GM21825 (cell line): ENCODE measurements around the gene SLC22A3.
"Not testable (repeated sequence)": the region's sequence is repeated elsewhere in the genome, so short reads cannot be mapped to it uniquely, and the experiment has no call there.

Experiments
- ATAC-seq: cut with Tn5 transposase; IDR thresholded peaks from one replicate; pipeline ENCODE4 v1.9.1; 2021; ENCODE audit warnings: mild to moderate bottlenecking, moderate library complexity; ENCODE audit not compliant: unreplicated experiment

SLC22A3 gene

GRCh38 chr6:160348223-160349019 is at the start of gene SLC22A3:
TSS of gene SLC22A3 (plus strand) at chr6:160348378. CDS start at chr6:160348420, 42 bp downstream.
- no peak for ATAC-seq

GRCh38 chr6:160299559-160299958 is 48.6 kb upstream of the SLC22A3 start:
- ATAC-seq: no peak

GRCh38 chr6:160300076-160300695 is 48.0 kb upstream of the SLC22A3 start:
- no peak for ATAC-seq

GRCh38 chr6:160301339-160301738 is 46.8 kb upstream of the SLC22A3 start:
- no peak for ATAC-seq

- not testable (repeated sequence) for ATAC-seq
These were observed 45.6 kb upstream of the SLC22A3 start for GRCh38 chr6:160302431-160303082.

GRCh38 chr6:160303806-160304205 is 44.4 kb upstream of the SLC22A3 start:
- no peak for ATAC-seq

- ATAC-seq: no peak
These were observed 42.1 kb upstream of the SLC22A3 start for GRCh38 chr6:160305926-160306713.

GRCh38 chr6:160309718-160310117 is 38.5 kb upstream of the SLC22A3 start:
- ATAC-seq: no peak

- ATAC-seq: no peak
These were observed 35.3 kb upstream of the SLC22A3 start for GRCh38 chr6:160312900-160313299.

- ATAC-seq: no peak
These were observed 32.9 kb upstream of the SLC22A3 start for GRCh38 chr6:160315310-160315709.

GRCh38 chr6:160316261-160316660 is 31.9 kb upstream of the SLC22A3 start:
- no peak for ATAC-seq

- no peak for ATAC-seq
These were observed 28.9 kb upstream of the SLC22A3 start for GRCh38 chr6:160319246-160319645.

- ATAC-seq: no peak
These were observed 26.3 kb upstream of the SLC22A3 start for GRCh38 chr6:160321729-160322505.

GRCh38 chr6:160327981-160328380 is 20.2 kb upstream of the SLC22A3 start:
- ATAC-seq: no peak

- no peak for ATAC-seq
These were observed 19.7 kb upstream of the SLC22A3 start for GRCh38 chr6:160328447-160328846.

GRCh38 chr6:160329188-160329587 is 19.0 kb upstream of the SLC22A3 start:
- no peak for ATAC-seq

GRCh38 chr6:160330619-160331018 is 17.6 kb upstream of the SLC22A3 start:
- ATAC-seq: no peak

GRCh38 chr6:160331204-160331603 is 17.0 kb upstream of the SLC22A3 start:
- no peak for ATAC-seq

- ATAC-seq: no peak
These were observed 16.4 kb upstream of the SLC22A3 start for GRCh38 chr6:160331753-160332152.

- no peak for ATAC-seq
These were observed 15.1 kb upstream of the SLC22A3 start for GRCh38 chr6:160333101-160333500.
